ENCODE data around the gene PSKH1. TPM values are rescaled to one million over a fixed set of nuclear protein-coding genes. Genes with fewer than 3 reads are reported as not detected.
A peak's percentile ranks its signal among the peaks of the same experiment; 100 is the strongest.

The PSKH1 gene
- total and polyA plus RNA-seq, 10 of the 15 experiments (the other 5 are each of a cell fraction or from before 2014, with no cell fraction given): 0.63 to 20.4 (median 7.8) TPM

- TF ChIP-seq CTCF (IDR thresholded peaks at IDR 0.05 in 2 of 3, conservative IDR thresholded peaks at IDR 0.05 in 1 of 3; ENCODE audit: control insufficient read depth in 2 of 3, extremely low read depth in 1 of 3, insufficient read depth in 1 of 3, low read depth in 3 of 3, low read length in 3 of 3) (peak in 1 of 3 experiments; percentile 14; a peak in 1 of 6 replicates), STAT3 (IDR thresholded peaks at IDR 0.05; ENCODE audit: low read depth, low read length) (no peak), NR2C2 (IDR thresholded peaks at IDR 0.05; ENCODE audit: borderline replicate concordance, control insufficient read depth, insufficient read length, low read depth) (no peak), ASH2L (IDR thresholded peaks at IDR 0.05; ENCODE audit: borderline replicate concordance, low read depth) (0 out of 2 replicates have a peak, but pooled peaks have one; percentile 24), ZBED1 (IDR thresholded peaks at IDR 0.05; ENCODE audit: borderline replicate concordance) (no peak), FOXK2 (IDR thresholded peaks at IDR 0.05) (no peak), ZNF592 (IDR thresholded peaks at IDR 0.05) (no peak), NBN (IDR thresholded peaks at IDR 0.05) (no peak), RFX5 (IDR thresholded peaks at IDR 0.05; ENCODE audit: low read depth, low read length) (no peak), E2F8 (IDR thresholded peaks at IDR 0.05; ENCODE audit: low read depth, partially characterized antibody) (peak; percentile 33), EZH2 (IDR thresholded peaks at IDR 0.05; ENCODE audit: borderline replicate concordance, control insufficient read depth, low read depth, low read length) (no peak), BRCA1 (IDR thresholded peaks at IDR 0.05; ENCODE audit: low read depth, low read length) (no peak), SPI1 (IDR thresholded peaks at IDR 0.05; ENCODE audit: borderline replicate concordance, insufficient read depth, low read depth, low read length) (no peak), CREM (IDR thresholded peaks at IDR 0.05; ENCODE audit: low read depth) (peak; percentile 52; the same call in 1 of the 2 replicates), CREB1 (IDR thresholded peaks at IDR 0.05; ENCODE audit: low read depth) (peak; percentile 27; the same call in 1 of the 2 replicates), WRNIP1 (IDR thresholded peaks at IDR 0.05; ENCODE audit: borderline replicate concordance, low read depth, low read length) (0 out of 2 replicates have a peak, but pooled peaks have one; percentile 40), ESRRA (IDR thresholded peaks at IDR 0.05; ENCODE audit: low read length) (no peak)
- TF ChIP-seq, protein P1, sequence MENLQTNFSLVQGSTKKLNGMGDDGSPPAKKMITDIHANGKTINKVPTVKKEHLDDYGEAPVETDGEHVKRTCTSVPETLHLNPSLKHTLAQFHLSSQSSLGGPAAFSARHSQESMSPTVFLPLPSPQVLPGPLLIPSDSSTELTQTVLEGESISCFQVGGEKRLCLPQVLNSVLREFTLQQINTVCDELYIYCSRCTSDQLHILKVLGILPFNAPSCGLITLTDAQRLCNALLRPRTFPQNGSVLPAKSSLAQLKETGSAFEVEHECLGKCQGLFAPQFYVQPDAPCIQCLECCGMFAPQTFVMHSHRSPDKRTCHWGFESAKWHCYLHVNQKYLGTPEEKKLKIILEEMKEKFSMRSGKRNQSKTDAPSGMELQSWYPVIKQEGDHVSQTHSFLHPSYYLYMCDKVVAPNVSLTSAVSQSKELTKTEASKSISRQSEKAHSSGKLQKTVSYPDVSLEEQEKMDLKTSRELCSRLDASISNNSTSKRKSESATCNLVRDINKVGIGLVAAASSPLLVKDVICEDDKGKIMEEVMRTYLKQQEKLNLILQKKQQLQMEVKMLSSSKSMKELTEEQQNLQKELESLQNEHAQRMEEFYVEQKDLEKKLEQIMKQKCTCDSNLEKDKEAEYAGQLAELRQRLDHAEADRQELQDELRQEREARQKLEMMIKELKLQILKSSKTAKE (IDR thresholded peaks at IDR 0.05; ENCODE audit: low read depth, poor library complexity, severe bottlenecking): no peak
These were observed 43.2 kb downstream of the PSKH1 start, which contains the start of gene PSMB10 (continued) for GRCh38 chr16:67936124-67936879.
